Activated CD8-positive, alpha-beta memory T cell treated with anti-CD3 and anti-CD28 coated beads for 36 hours (primary cell): ENCODE results near the gene KRT33B. TPM values are rescaled to one million over a fixed set of nuclear protein-coding genes. Genes with fewer than 3 reads are reported as not detected.

Experiments
- CTCF ChIA-PET: fragments of 350-600 bp; sonication (Branson Sonifier 250); formaldehyde crosslinking; loops from one replicate; lab custom pipeline; 2021; ENCODE audit warnings: antibody characterized with exemption; lab: Charles Lee
- POLR2A ChIA-PET: fragments of 350-600 bp; sonication (Branson Sonifier 250); formaldehyde crosslinking; loops from one replicate; lab custom pipeline; 2021; ENCODE audit warnings: antibody characterized with exemption; lab: Charles Lee
- total RNA-seq, 2 experiments: library from RNA; stranded (reverse); gene quantifications; one replicate each; pipeline ENCODE4 v1.2.3, GENCODE V29; 2021

Gene KRT33B
- total RNA-seq, result not detected

DNA sequence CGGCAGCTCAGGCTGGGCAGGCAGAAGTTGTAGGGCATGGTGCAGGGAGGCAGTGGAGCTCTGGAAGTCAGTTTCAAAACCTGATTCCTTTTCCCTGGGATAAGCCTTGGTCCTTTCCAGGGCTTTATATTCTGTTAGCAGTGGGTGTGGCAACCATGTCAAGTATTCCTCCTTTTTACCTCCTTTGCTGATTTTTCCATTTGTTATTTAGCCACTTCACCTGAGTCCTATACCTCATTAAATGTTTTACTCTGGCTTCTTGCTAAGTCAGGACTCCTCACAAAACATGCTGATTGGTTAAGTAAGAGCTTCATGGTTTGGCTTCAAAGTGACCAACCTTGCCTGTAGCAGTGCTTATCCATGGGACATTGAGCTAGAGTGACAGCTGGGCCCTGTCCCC is at the start of gene KRT33B:
KRT33B (minus strand) TSS at position 101 of the 400 bp plus-strand sequence; CDS start at position 38, 63 bp downstream.
- ChIA-PET CTCF (no interaction called here), POLR2A (no interaction called here)

DNA sequence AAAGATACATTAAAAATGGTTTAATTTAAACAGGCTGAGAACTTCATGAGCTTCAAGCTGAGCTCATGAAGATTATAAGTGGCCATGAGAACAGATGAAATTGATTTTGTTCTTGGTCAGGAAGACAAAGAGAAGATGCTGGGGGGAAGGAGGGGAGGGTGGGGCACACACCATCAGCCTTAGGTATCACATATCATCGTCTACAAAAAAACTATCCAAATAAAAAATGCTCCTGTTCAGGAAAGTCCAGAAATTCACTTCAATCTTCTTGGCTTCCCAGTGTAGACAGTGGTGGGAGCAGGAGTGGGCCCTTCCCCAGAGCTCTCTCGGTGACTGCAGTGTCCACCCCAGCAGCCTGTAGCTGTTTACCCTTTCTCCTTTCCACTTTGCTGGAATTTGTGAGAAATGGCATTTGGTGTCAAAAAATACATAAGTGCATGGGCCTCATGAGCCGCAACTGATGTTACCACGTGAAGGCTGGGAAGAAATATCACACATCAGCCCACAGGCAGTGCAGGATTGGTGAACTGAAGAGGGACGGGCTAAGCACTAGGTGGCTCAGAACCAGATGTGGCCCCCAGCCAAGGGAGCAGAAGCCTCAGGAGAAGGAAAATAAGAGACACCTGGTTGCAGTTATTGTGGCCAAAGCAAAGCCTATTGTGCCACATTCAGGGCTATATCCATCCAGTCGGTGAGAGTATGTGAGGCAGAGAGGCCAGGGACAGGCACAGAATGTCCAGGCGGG is 48.7 kb upstream of the KRT33B start:
- CTCF ChIA-PET, result interaction anchor here (0.8 to 1.7 kb wide), 3 partner anchors 9 to 244 kb away, joined by 3 to 5 read pairs (median 3); no protein-coding TSS in a partner anchor
- POLR2A ChIA-PET, result no interaction called here

DNA sequence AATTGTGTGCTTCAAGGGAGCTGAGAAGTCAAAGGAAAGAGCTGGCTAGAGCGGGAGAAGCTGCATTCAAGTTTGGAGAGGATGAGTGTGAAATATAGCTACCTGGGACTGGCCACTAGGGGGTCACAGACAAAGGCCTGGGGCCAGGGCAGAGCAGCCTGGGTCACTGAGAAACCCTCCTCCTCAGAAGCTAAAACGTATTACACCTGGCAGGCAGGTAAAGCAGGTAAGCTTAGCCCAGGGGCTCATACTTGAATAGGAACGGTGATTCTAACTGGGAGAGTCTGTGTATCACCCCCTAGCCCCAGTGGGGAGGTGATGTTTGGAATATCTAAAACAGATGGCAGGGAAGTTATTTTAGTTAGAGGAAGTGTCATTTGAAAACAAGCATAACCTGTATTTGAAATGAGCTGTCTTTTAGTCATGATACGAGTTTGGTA is 48.0 kb upstream of the KRT33B start:
- ChIA-PET POLR2A (no interaction called here), CTCF (interaction anchor here (0.8 to 1.7 kb wide), 3 partner anchors 9 to 245 kb away, joined by 3 to 5 read pairs (median 3); no protein-coding TSS in a partner anchor)

DNA sequence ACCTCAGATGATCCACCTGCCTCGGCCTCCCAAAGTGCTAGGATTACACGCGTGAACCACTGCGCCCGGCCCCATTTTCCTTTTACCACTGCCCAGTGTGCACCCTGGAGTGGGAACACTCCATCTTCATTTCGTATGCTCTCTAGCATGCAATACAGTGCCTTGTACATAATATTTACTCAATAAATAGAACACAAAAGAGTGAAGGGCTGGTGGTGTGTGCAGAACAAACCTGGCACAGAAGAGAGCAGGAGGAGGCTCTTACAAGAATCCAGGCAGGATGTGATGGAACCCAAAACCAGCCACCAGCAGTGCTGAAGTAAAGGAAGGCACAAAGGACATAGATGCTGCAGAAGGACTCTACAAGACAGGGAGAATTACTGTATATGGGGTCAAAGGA is 47.5 kb upstream of the KRT33B start:
- POLR2A ChIA-PET, result no interaction called here

DNA sequence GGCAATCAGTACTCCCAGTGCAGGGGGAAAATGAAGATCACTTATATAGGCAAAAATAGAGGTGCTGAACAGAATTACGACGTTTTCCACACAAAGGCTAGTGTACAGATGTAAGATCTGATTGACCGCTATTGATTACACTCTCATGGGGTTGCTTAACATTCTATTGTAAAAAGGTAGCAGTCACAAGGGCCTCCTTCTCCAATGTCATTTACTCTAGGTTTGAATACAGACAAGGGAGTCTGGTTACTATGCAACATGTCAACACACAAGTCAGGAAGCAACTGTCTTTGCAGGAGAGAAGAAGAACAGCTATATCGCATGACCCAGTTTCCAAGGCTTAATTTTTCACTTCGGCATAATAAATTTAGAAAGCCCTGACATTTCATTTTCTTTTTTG is 46.9 kb upstream of the KRT33B start:
- ChIA-PET POLR2A (no interaction called here), CTCF (no interaction called here)

More for the DNA sequence above, 47.5 kb upstream of the KRT33B start:
- CTCF ChIA-PET, result interaction anchor here (0.8 to 1.2 kb wide), 2 partner anchors 8 to 11 kb away, joined by 3 read pairs; no protein-coding TSS in a partner anchor

DNA sequence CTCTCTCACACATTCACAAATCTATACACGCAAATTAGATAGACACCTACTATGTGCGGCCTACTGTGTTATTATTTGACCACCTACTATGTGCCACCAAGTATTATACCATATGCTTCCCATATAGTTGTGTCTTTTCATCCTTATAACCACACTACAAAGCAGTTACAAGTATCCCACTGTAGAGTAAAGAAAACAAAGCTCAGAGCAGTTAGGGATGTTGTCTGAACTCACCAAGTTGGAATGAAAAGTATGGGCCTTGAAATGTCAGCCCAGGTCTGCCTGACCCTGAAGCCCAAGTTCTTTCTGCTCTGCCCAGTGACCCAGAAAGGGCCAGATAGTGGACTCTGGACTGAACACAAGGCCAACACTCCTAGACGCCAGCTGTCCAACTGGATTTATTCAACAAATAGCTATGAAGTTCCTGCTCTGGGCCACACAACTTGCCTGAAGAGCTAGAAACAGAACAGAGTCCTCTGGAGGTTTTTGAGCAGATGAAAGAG is 46.3 kb upstream of the KRT33B start:
- CTCF ChIA-PET, result no interaction called here
- POLR2A ChIA-PET, result no interaction called here

DNA sequence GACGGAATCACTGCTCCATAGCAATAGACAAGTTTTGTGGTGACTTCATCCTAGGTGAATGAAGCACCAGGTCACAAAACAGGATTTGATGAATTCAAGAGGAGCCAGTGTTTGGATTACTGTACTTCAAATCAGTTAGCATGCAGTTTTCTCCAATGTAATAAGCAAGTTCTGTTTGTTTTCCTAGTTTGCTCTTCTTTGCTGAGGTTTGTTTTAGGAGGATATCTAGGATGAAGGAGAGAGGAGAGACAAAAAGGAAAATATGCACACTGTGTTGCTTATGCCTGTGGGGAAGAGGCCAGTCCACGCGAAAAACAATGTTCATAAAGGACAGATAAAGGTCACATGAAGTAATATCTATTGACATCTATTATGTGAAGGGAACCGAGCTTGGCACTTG is 45.8 kb upstream of the KRT33B start:
- POLR2A ChIA-PET, result no interaction called here
- CTCF ChIA-PET, result no interaction called here

DNA sequence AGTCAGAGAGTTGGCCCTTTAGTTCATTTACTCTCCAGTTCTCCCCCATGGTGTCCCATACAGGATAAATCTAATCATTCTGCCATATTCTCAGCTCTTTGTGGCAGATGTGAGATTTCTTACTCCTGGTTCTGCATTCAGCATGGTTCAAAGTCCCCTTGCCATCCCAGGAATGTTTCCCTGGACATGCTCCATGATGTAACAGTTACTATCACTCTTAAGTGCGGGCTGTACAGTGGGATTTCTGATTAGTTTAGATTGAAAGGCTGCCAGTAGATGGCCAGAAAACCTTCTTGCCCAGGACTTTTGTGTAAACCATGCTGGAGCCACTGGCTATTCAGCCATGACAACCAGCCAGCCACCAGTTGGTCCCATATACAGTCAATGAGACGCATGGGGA is 44.4 kb upstream of the KRT33B start:
- ChIA-PET CTCF (no interaction called here), POLR2A (no interaction called here)

DNA sequence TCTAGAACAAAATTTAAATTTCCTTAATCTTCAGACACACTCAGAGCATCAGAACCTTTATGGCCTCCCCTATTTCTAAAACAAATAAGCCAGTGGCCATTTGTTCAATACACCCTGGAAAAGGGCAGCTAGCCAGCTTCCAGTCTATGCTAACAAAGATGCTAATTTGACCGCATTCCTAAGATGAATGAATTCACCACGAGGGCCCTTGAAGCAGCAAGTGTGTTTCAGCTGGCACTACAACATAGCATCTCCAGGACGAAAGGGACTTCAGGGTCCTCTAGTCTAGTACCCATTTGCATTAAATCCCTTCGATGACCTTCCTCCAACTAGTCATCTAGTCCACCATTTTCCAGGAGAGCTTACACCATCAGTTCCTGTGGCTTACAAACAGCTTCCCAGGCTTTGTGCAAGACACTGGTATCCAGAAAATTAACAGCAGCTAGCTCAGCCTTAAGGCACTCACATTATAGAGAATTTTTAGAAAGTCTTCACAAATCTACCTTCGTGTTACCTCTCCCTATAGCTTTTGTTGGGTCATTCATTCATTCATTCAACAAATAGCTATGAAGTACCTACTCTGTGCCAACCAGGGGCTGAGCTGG is 43.8 kb upstream of the KRT33B start:
- CTCF ChIA-PET, result no interaction called here
- POLR2A ChIA-PET, result no interaction called here

DNA sequence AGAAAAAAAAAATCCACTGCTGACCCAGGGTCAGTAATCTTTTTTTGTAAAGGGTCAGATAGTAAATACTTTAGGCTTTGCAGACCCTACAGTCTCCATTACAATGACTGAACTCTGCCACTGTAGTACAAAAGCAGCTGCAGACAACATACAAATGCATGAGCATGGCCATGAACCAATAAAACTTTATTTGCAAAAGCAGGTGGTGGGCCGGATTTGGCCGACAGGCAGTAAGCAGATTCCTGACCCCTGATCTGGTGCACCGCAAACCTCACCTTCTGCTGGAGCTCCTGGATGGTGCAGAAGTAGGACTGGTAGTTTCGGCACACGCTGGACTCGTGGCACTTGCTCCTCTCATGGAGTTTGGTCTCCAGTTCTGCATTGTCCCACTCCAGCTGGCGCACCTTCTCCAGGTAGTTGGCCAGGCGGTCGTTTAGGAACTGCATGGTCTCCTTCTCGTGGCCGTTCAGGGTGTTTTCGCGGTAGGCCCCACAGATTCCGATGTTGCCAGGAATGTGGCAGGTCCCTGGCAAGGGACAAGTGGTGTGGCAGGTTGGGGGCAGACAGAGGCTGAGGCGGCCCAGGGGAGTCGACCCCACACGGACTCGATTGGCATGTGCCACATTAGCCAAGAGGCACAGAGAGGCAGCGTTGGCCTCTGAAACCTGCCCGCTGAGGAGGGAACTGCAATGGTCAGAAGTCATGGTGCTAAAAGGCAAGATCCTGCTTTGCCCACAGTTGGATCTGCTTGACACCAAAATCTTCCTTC is 41.6 kb upstream of the KRT33B start:
- ChIA-PET POLR2A (no interaction called here), CTCF (no interaction called here)

DNA sequence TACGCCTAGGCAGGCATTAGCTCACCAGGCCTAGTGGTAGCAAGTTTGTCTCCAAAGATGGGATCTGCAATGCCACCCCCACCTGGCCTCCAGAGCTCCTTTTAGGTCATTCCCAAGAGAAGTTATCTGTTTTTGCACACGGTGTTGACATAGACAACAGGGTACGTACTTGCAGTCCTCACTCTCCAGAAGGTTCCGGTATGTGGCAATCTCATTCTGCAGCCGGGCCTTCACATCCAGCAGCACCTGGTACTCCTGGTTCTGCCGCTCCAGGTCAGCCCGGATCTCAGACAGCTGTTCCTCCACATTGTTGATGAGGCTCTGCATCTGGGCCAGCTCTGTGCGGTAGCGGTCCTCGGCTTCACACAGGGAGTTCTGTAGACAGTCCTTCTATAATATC is 37.6 kb upstream of the KRT33B start:
- ChIA-PET CTCF (no interaction called here), POLR2A (no interaction called here)

DNA sequence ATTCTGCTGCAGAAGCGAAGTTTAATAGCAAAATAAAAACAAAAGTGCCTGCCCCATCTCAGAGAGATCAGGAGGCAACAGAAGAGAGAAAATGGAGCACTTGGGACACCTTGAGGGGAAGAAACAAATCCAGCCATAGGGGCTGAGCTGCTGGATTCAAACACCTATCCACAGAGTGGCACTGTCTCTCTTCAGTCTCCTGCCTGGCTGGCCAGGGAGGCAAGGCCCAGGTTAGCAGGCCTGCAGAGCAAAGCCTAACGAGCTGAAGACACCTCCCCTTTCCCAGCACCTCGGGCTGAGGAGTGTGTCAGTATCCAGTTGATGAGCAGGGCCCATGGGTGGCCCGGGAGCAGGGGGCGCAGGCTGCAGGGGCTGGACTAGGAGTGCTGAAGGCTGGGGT is 36.6 kb upstream of the KRT33B start:
- POLR2A ChIA-PET, result no interaction called here
- CTCF ChIA-PET, result interaction anchor here (1.2 kb wide), 1 partner anchor 11 kb away, joined by 3 read pairs; no protein-coding TSS in a partner anchor

DNA sequence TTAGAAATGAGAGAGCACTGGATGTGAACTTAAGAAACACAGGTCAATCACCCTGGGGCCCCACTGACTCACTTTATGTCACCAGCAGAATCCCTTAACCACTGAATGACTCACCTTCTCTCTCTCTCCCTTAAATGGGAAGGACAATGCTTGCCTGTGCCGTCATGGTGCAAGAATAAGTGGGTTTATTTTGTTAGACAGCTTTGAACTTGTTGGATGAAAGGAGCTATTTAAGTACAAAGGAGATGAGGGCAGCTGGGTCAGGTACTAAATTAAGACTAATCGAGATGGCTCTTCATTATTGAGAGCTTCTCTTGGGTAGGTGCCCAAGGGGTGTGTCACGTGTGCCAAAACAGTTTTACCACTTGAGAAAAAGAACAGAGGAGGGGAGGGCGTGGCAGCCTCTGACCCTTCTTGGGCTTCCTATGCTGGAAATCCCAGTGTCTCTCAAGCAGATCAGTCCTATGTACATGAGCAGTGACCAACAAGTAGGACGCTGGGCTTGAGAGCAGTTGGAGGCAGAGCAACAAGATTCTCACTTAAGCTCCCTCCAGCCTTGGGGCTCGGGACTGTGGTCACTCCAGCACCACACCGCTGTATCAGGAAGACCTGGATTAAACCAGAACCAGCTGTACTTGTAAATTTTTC is 34.5 kb upstream of the KRT33B start:
- POLR2A ChIA-PET, result no interaction called here
- CTCF ChIA-PET, result interaction anchor here (0.8 to 1.2 kb wide), 2 partner anchors 95 to 259 kb away, joined by 3 read pairs; partner anchors contain the start of gene KRTAP16-1

DNA sequence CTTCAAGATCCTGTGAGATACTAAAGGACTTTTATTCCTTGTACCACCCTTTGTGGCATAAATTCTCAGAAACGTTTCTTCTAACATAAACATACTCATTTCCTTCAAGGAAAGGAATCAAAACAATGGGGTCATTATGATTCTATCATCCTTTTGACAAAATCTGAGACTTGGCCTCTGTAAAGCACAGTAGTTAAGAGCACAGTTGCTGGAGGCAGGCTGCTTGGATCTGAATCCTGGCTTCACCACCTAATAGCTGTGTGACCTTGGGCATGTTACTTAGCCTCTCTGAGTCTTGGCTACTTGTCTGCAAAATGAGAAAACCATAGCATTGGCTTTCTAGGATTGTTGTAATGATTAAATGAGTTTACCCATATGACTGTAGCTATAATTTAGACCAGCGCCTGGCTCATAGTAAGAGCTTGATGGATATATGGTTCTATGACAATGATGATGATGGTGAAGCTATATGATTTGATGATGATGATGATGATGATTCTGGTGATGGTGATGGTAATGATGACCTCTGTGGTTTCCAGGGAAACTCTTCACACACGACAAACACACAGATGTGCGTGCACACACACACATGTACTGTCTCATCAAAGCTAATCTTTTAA is 33.9 kb upstream of the KRT33B start:
- POLR2A ChIA-PET, result no interaction called here
- CTCF ChIA-PET, result interaction anchor here (0.8 to 1.2 kb wide), 2 partner anchors 95 to 259 kb away, joined by 3 read pairs; partner anchors contain the start of gene KRTAP16-1

DNA sequence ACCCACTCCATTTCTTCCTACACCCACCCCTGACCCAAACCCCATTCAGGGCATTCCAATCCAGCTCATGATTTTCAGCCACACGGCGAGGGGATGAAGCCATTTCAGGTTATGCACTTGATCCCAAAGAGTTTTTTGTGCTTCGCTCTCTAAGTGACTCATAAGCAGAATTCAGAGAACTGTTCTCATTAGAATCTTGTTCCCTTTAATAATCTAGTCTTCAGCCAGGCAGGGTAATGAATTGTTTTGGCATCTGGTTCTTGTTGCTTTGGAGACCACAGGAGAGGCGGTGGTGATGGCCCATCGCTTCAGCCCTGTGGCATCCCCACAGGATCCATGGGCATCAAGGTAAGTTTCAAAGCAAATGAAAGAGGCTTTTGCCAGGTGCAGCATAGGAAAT is 32.5 kb upstream of the KRT33B start:
- ChIA-PET POLR2A (no interaction called here), CTCF (no interaction called here)

DNA sequence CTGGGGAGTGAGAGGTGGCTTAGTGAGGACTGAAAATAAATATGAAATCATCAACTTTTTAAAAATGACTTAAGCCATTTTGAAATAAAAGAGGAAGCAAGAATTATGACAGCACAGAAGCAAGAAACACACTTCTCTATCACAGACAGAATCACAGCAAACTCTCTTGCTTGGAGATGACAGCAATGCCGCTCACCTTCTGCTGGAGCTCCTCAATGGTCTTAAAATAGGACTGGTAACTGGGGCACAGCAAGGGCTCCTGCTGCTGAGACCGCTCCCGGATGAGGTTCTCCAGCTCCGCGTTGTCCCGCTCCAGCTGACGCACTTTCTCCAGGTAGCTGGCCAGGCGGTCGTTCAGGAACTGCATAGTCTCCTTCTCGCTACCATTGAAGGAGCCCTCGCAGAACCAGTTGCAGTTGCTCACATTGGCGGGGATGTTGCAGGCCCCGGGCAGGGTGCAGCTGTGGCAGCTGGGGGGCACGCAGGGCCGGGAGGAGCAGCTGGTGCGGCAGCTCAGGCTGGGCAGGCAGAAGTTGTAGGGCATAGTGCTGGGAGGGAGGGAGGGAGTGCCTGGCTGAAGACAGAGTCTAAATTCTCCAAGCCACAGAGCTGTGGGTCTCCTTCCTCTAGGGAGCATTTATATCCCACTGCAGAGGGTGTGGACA is 27.5 kb upstream of the KRT33B start, which contains the start of gene KRT31:
KRT31 (minus strand) TSS at position 613 of the 665 bp plus-strand sequence; CDS start at position 544, 69 bp downstream.
- ChIA-PET CTCF (no interaction called here), POLR2A (no interaction called here)

DNA sequence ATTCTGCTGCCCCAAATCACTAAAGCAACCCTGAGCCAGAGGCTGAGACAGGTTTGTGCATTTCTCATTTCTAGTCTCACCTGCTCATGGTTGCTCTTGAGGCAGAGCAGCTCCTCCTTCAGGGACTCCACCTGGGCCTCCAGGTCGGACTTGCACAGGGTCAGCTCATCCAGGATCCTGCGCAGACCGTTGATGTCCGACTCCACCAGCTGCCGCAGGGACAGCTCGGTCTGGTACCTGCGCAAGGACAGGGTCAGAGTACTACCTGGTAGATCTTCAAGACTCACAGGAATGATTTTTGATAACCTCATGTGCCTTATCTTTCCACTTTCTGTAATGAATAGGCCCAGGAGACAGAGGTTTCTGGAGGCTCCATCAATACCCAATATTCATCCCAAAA is 26.7 kb upstream of the KRT33B start:
- ChIA-PET CTCF (no interaction called here), POLR2A (interaction anchor here (0.7 kb wide), 1 partner anchor 659 kb away, joined by 5 read pairs; no protein-coding TSS in a partner anchor)

DNA sequence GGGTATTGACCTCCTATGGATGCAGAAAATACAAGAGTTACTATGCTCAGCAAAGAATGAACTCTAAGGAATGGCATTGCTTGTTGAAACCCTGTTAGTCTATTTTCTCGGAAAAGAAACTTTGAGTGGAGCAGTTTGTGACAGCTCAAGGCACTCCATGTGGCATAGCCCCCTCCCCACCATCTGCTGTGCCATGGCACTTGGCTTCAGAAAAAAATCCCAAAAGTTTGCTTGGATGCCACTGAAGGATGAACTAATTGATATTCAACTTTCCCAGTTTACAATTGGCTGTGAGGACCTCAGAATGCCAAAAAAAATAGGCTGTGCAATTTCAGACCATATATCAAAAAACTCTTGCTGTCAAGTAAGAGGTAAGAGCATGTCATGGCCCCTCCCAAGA is 26.0 kb upstream of the KRT33B start:
- POLR2A ChIA-PET, result interaction anchor here (0.7 kb wide), 1 partner anchor 659 kb away, joined by 5 read pairs; no protein-coding TSS in a partner anchor

More for the DNA sequence above, 26.0 kb upstream of the KRT33B start:
- CTCF ChIA-PET, result no interaction called here
